ENCODE measurements around the gene CHRM1.

The CHRM1 gene

GRCh38 chr11:62925745-62926679 is 4.8 kb upstream of the CHRM1 start:
- no peak for DNase-seq

GRCh38 chr11:62925308-62925707 is 4.1 kb upstream of the CHRM1 start:
- DNase-seq: no peak

- peak; percentile 29 for DNase-seq
Observed at GRCh38 chr11:62923601-62924411, 2.6 kb upstream of the CHRM1 start.

GRCh38 chr11:62922653-62923431 is 1.7 kb upstream of the CHRM1 start:
- DNase-seq: peak; percentile 68

GRCh38 chr11:62922189-62922589 is 1.0 kb upstream of the CHRM1 start:
- no peak for DNase-seq

GRCh38 chr11:62921573-62922188 is 518 bp upstream of the CHRM1 start:
- DNase-seq: no peak

GRCh38 chr11:62919898-62920640 is 1.1 kb downstream of the CHRM1 start:
- no peak for DNase-seq

- DNase-seq: no peak
Observed at GRCh38 chr11:62919476-62919875, 1.7 kb downstream of the CHRM1 start.

GRCh38 chr11:62918531-62918930 is 2.6 kb downstream of the CHRM1 start:
- no peak for DNase-seq

GRCh38 chr11:62917906-62918502 is 3.2 kb downstream of the CHRM1 start:
- DNase-seq: no peak

- DNase-seq: no peak
Observed at GRCh38 chr11:62914416-62914815, 6.7 kb downstream of the CHRM1 start.

- DNase-seq: no peak
Observed at GRCh38 chr11:62912268-62912667, 8.9 kb downstream of the CHRM1 start.

- DNase-seq: no peak
Observed at GRCh38 chr11:62911137-62912130, 9.7 kb downstream of the CHRM1 start.

GRCh38 chr11:62910141-62910882 is 10.9 kb downstream of the CHRM1 start:
- no peak for DNase-seq

GRCh38 chr11:62909107-62909894 is 11.9 kb downstream of the CHRM1 start:
- DNase-seq: peak; percentile 35

- no peak for DNase-seq
Observed at GRCh38 chr11:62908468-62909072, 12.6 kb downstream of the CHRM1 start.

GRCh38 chr11:62905927-62906531 is 15.1 kb downstream of the CHRM1 start:
- DNase-seq: peak; percentile 86

GRCh38 chr11:62905296-62905695 is 15.9 kb downstream of the CHRM1 start:
- DNase-seq: no peak

Measured in activated CD4-positive, alpha-beta T cell treated with anti-CD3 and anti-CD28 coated beads for 48 hours (primary cell).